HepG2 (cell line): ENCODE results near the gene UNC50. TPM values are rescaled to one million over a fixed set of nuclear protein-coding genes. Genes with fewer than 3 reads are reported as not detected.
"Not testable (repeated sequence)": the region's sequence is repeated elsewhere in the genome, so short reads cannot be mapped to it uniquely, and the experiment has no call there.

Experiments used
- ATAC-seq: fragments of 200-7000 bp; cut with Tn5 transposase; 3 replicates; pipeline ENCODE4 v1.9.1; 2020; ENCODE audit warnings: mild to moderate bottlenecking, moderate library complexity
- BruUV-seq: library from RNA; stranded (reverse); fragments of 400-500 nt; replicated peaks from 2 replicates; lab custom pipeline; 2021; lab: Mats Ljungman, UMichigan
- CTCF ChIA-PET: fragments of 300-600 bp; formaldehyde crosslinking; extraction: SDS; loops from one replicate; lab custom pipeline; 2021; ENCODE audit warnings: low total read pairs, inconsistent platforms, low intra/inter-chr PET ratio; lab: Yijun Ruan, JAX
- POLR2A ChIA-PET: fragments of 350-600 bp; sonication (Branson Sonifier 250); formaldehyde crosslinking; loops from one replicate; lab custom pipeline; 2020; ENCODE audit warnings: antibody characterized with exemption, inconsistent platforms; lab: Yijun Ruan, JAX
- DNase-seq: peaks from one replicate; pipeline ENCODE4 v3.0.0-alpha.2; 2015; ENCODE audit warnings: low spot score
- FAIRE-seq: peaks from 3 replicates; lab custom pipeline; 2011; peaks lifted over from hg19 to GRCh38; lab: Jason Lieb, UNC
- H2AFZ ChIP-seq: one replicate; pipeline ENCODE4 v1.6.1; 2011; ENCODE audit warnings: low read length, inconsistent platforms
- H3K27ac ChIP-seq: fragments of 300-600 bp; 3 replicates; pipeline ENCODE4 v1.8.0; 2011; ENCODE audit warnings: mixed run types, mild to moderate bottlenecking, mixed read lengths, low read length, inconsistent platforms; ENCODE audit not compliant: insufficient read depth; ENCODE audit errors: extremely low read length
- H3K27me3 ChIP-seq, 2 experiments: fragments of 200-600 bp in 1 of 2; 2 replicates in 1 of 2; 3 replicates in 1 of 2; pipeline versions ENCODE4 v1.6.0 to v1.8.0; 2011; ENCODE audit warnings: low read length in 2 of 2, mild to moderate bottlenecking in 2 of 2, moderate library complexity in 2 of 2, inconsistent platforms in 1 of 2; ENCODE audit not compliant: insufficient read depth in 2 of 2, control insufficient read depth in 1 of 2
- H3K36me3 ChIP-seq, 2 experiments: fragments of 200-600 bp in 1 of 2; replicated peaks in 1 of 2; 2 replicates in 1 of 2; 3 replicates in 1 of 2; pipeline versions ENCODE4 v1.5.1 to v1.8.0; 2011; ENCODE audit warnings: low read length in 2 of 2, inconsistent platforms in 1 of 2; ENCODE audit not compliant: insufficient read depth in 2 of 2, control insufficient read depth in 1 of 2
- H3K4me1 ChIP-seq: 2 replicates; pipeline ENCODE4 v1.5.1; 2012; ENCODE audit warnings: low read length, inconsistent platforms; ENCODE audit not compliant: insufficient read depth
- H3K4me2 ChIP-seq: 2 replicates; pipeline ENCODE4 v1.6.0; 2011; ENCODE audit warnings: low read depth, low read length, inconsistent platforms
- H3K4me3 ChIP-seq, 3 experiments: fragments of 200-600 bp in 1 of 3; sonication (generic), shearing (Covaris generic) in 1 of 3; replicated peaks in 1 of 3; 2 replicates each; pipeline ENCODE4 v1.5.1; 2011 to 2016; ENCODE audit warnings: low read length in 3 of 3, inconsistent platforms in 2 of 3, low read depth in 2 of 3, mild to moderate bottlenecking in 2 of 3, control low read depth in 1 of 3, mixed read lengths in 1 of 3; ENCODE audit not compliant: insufficient read depth in 1 of 3
- H3K79me2 ChIP-seq: one replicate; pipeline ENCODE4 v1.6.1; 2011; ENCODE audit warnings: low read length, inconsistent platforms; ENCODE audit not compliant: insufficient read depth
- H3K9ac ChIP-seq: 2 replicates; pipeline ENCODE4 v1.6.0; 2011; ENCODE audit warnings: mild to moderate bottlenecking, low read depth, low read length, inconsistent platforms; ENCODE audit not compliant: insufficient read depth
- H3K9me3 ChIP-seq: 2 replicates; pipeline ENCODE4 v1.5.1; 2012; ENCODE audit warnings: mild to moderate bottlenecking, low read length
- H4K20me1 ChIP-seq: 2 replicates; pipeline ENCODE4 v1.6.0; 2011; ENCODE audit warnings: inconsistent platforms, mild to moderate bottlenecking, low read length, moderate library complexity; ENCODE audit not compliant: insufficient read depth
- CEBPB ChIP-seq: IDR thresholded peaks from 2 replicates; pipeline ENCODE4 v1.6.1; 2011; ENCODE audit warnings: low read depth, low read length, improper control_type of control experiment, borderline replicate concordance
- ZNF547 ChIP-seq: sonication (generic); formaldehyde crosslinking; IDR thresholded peaks from 2 replicates; pipeline ENCODE4 v1.5.1; 2020; ENCODE audit warnings: mild to moderate bottlenecking, missing genetic modification reagents
- WGBS: methylation state at CpG from one replicate; pipeline ENCODE4 v1.1.6; 2017; ENCODE audit warnings: low lambda C conversion rate; 5-methylcytosine and 5-hydroxymethylcytosine counted together
- in situ Hi-C: cut with HindIII; loops from 2 replicates; pipeline ENCODE4 v1.10.0; 2017; ENCODE audit warnings: low pct_unique_long_range_greater_than_20kb; ENCODE audit not compliant: extremely low pct_ligation_motif_present
- intact Hi-C: fragments of 100-400 bp; cut with micrococcal nuclease; formaldehyde crosslinking; loops from one replicate; pipeline ENCODE4 v1.10.0; 2022; ENCODE audit not compliant: unreplicated experiment
- polyA plus RNA-seq, 8 experiments: library from polyadenylated mRNA; depleted of rRNA in 3 of 8; stranded (reverse) in 7 of 8; unstranded in 1 of 8; fragments of >200 nt; fragmentation: Illumina TruSeq in 4 of 8; extraction: Trizol in 4 of 8; gene quantifications; 2 replicates each; pipeline versions ENCODE4 v1.2.1 to v1.2.3, GENCODE V29; 2011 to 2016; ENCODE audit warnings: low read depth in 4 of 8, missing spikeins in 1 of 8, mixed read lengths in 1 of 8; ENCODE audit not compliant: insufficient read depth in 1 of 8
- total RNA-seq, 5 experiments: library from RNA; depleted of rRNA; stranded (reverse); fragments of >200 nt; fragmentation: Illumina TruSeq; extraction: Trizol; gene quantifications; 2 replicates each; pipeline ENCODE4 v1.2.3, GENCODE V29; 2016; ENCODE audit warnings: low read depth in 1 of 5

UNC50 gene
- total and polyA plus RNA-seq, 2 of the 13 experiments (the other 11 are each of a cell fraction or from before 2014, with no cell fraction given), result 92.6 to 95.6 TPM

GRCh38 chr2:98594665-98595064, 13.7 kb upstream of the UNC50 start:
- H3K79me2 ChIP-seq, H2AFZ ChIP-seq, DNase-seq, H4K20me1 ChIP-seq, H3K4me3 ChIP-seq, H3K9ac ChIP-seq, CTCF ChIA-PET, intact Hi-C loops, POLR2A ChIA-PET, H3K4me2 ChIP-seq, H3K4me1 ChIP-seq, FAIRE-seq, ATAC-seq, H3K27me3 ChIP-seq, H3K9me3 ChIP-seq, H3K27ac ChIP-seq, in situ Hi-C loops: not testable (repeated sequence)
- 95% methylated on average over 4 of the region's 4 CpGs for WGBS
- H3K36me3 ChIP-seq, result peaks cover 6 to 27% of the 10 kb centered on the region in 2 experiments; a peak in 4 of 5 replicates
- TSS peak; percentile 9 for BruUV-seq

GRCh38 chr2:98598781-98599428, 9.5 kb upstream of the UNC50 start:
- no peak overlapping the region for H2AFZ ChIP-seq
- H3K4me1 ChIP-seq, result no peaks in the 10 kb centered on the region
- no peaks in the 10 kb centered on the region for H3K27me3 ChIP-seq
- no peak for FAIRE-seq
- intact Hi-C loops, result no loop called here
- H3K4me2 ChIP-seq, result no peak overlapping the region
- no peak for TF ChIP-seq ZNF547 (CRISPR knock-in tag)
- peak; percentile 15; the same call in 1 of the 2 replicates for TF ChIP-seq CEBPB
- TF ChIP-seq, all 625 proteins: peak for 1
- ATAC-seq, result no peak
- Histone ChIP-seq H3K4me3 (no peak overlapping the region), H3K36me3 (peaks cover 12 to 50% of the 10 kb centered on the region in 2 experiments), H3K79me2 (no peaks in the 10 kb centered on the region), H4K20me1 (no peaks in the 10 kb centered on the region), H3K9me3 (no peaks in the 10 kb centered on the region), H3K27ac (no peak overlapping the region), H3K9ac (no peak overlapping the region)
- DNase-seq, result no peak
- BruUV-seq, result no TSS peak
- CTCF ChIA-PET, result no interaction called here
- in situ Hi-C loops, result no loop called here
- 98% methylated on average over 1 of the region's 1 CpG for WGBS
- POLR2A ChIA-PET, result interaction anchor here (0.6 kb wide), 1 partner anchor 202 kb away, joined by 3 read pairs; no protein-coding TSS in a partner anchor
